T-cell (primary cell): ENCODE data around the gene KSR1. TPM values are rescaled to one million over a fixed set of nuclear protein-coding genes. Genes with fewer than 3 reads are reported as not detected.

Experiments used
- ATAC-seq, 4 experiments: fragments of 200-7000 bp in 3 of 4; fragments of 150-1000 bp in 1 of 4; cut with Tn5 transposase; replicated peaks in 1 of 4; 1 replicate in 3 of 4; 2 replicates in 1 of 4; pipeline ENCODE4 v1.10.0; 2021; ENCODE audit warnings: moderate library complexity in 3 of 4, mild to moderate bottlenecking in 2 of 4, moderate number of reproducible peaks in 1 of 4
- CTCF ChIA-PET, 2 donors: fragments of 300-600 bp; sonication (Branson Sonifier 250); formaldehyde crosslinking; loops; one replicate each; lab custom pipeline; 2022; ENCODE audit warnings: antibody characterized with exemption in 2 of 2; lab: Charles Lee
- POLR2A ChIA-PET, 2 donors: fragments of 300-600 bp; sonication (Branson Sonifier 250); formaldehyde crosslinking; loops; one replicate each; lab custom pipeline; 2022; ENCODE audit warnings: antibody characterized with exemption in 2 of 2; lab: Charles Lee
- DNase-seq, 35 experiments: peaks; one replicate each; pipeline versions ENCODE4 v3.0.0 to v3.0.0-alpha.2; 2013 to 2023
- H3K27ac ChIP-seq: one replicate; pipeline ENCODE4 v1.5.1; 2013; ENCODE audit warnings: low read length
- H3K27me3 ChIP-seq, 2 experiments: replicated peaks in 1 of 2; 1 replicate in 1 of 2; 2 replicates in 1 of 2; pipeline versions ENCODE4 v1.6.1 to v1.7.0; 2013; ENCODE audit warnings: low read length in 1 of 2, mixed read lengths in 1 of 2; ENCODE audit not compliant: control insufficient read depth in 2 of 2, insufficient read depth in 2 of 2; ENCODE audit errors: extremely low read depth in 1 of 2
- H3K36me3 ChIP-seq, 2 donors: 1 replicate in 1 of 2; 2 replicates in 1 of 2; pipeline versions ENCODE4 v1.6.1 to v1.7.0; 2013; ENCODE audit warnings: low read length in 1 of 2; ENCODE audit not compliant: control insufficient read depth in 2 of 2, insufficient read depth in 1 of 2; ENCODE audit errors: extremely low read depth in 1 of 2
- H3K4me1 ChIP-seq, 2 experiments: 1 replicate in 1 of 2; 2 replicates in 1 of 2; pipeline versions ENCODE4 v1.6.1 to v1.7.0; 2013; ENCODE audit warnings: low read length in 2 of 2, mixed read lengths in 1 of 2; ENCODE audit not compliant: insufficient read depth in 2 of 2, control insufficient read depth in 1 of 2; ENCODE audit errors: extremely low read depth in 1 of 2
- H3K4me3 ChIP-seq, 2 donors: 1 replicate in 1 of 2; 2 replicates in 1 of 2; pipeline versions ENCODE4 v1.5.1 to v1.7.0; 2013; ENCODE audit warnings: mild to moderate bottlenecking in 2 of 2, low read length in 1 of 2, moderate library complexity in 1 of 2; ENCODE audit not compliant: control insufficient read depth in 1 of 2; ENCODE audit errors: extremely low read depth in 1 of 2
- H3K9me3 ChIP-seq: 2 replicates; pipeline ENCODE4 v1.7.0; 2013
- H3K27ac Mint-ChIP-seq, 2 donors: one replicate each; pipeline ENCODE4 v1.8.0; 2020 to 2021; ENCODE audit warnings: mild to moderate bottlenecking in 2 of 2, mixed read lengths in 2 of 2
- H3K27me3 Mint-ChIP-seq, 2 donors: one replicate each; pipeline ENCODE4 v1.8.0; 2021 to 2022; ENCODE audit warnings: mixed read lengths in 2 of 2
- H3K36me3 Mint-ChIP-seq: one replicate; pipeline ENCODE4 v1.8.0; 2021; ENCODE audit warnings: mixed read lengths
- H3K4me1 Mint-ChIP-seq, 3 donors: one replicate each; pipeline ENCODE4 v1.8.0; 2020 to 2022; ENCODE audit warnings: mixed read lengths in 3 of 3, mild to moderate bottlenecking in 1 of 3
- H3K4me3 Mint-ChIP-seq, 3 donors: one replicate each; pipeline ENCODE4 v1.8.0; 2020 to 2022; ENCODE audit warnings: mild to moderate bottlenecking in 3 of 3, mixed read lengths in 3 of 3, moderate library complexity in 3 of 3
- H3K9me3 Mint-ChIP-seq, 3 donors: one replicate each; pipeline ENCODE4 v1.8.0; 2020 to 2022; ENCODE audit warnings: mixed read lengths in 3 of 3
- WGBS: methylation state at CpG from one replicate; pipeline ENCODE4 v1.1.5; 2013; ENCODE audit warnings: missing lambda C conversion rate; ENCODE audit not compliant: insufficient coverage; 5-methylcytosine and 5-hydroxymethylcytosine counted together
- total RNA-seq, 35 experiments: library from RNA in 6 of 35; stranded (reverse) in 6 of 35; fragments of 120-200 nt in 1 of 35; gene quantifications; one replicate each; pipeline versions ENCODE4 v1.2.1 to v1.2.4 and lab custom pipeline; 2013 to 2026

Gene KSR1
- total RNA-seq, 5 donors from 2014 or later (not counting 1 experiment from before 2014, with no cell fraction given) = 26.8 to 35.8 (median 27.6) TPM

- H3K4me3 Mint-ChIP-seq = no peak overlapping the region
- DNase-seq = no peak
- no peak overlapping the region for H3K27ac Mint-ChIP-seq
Measured at GRCh38 chr17:27621536-27621935, 165.3 kb downstream of the KSR1 start.

GRCh38 chr17:27621942-27622559 lies 165.8 kb downstream of the KSR1 start:
- H3K9me3 Mint-ChIP-seq = no peaks in the 10 kb centered on the region
- H3K4me3 ChIP-seq = no peak overlapping the region
- H3K27me3 ChIP-seq = no peaks in the 10 kb centered on the region
- H3K4me1 ChIP-seq = peaks cover 0 to 7% of the 10 kb centered on the region in 2 experiments
- ATAC-seq = no peak
- H3K36me3 ChIP-seq = peaks cover 0 to 38% of the 10 kb centered on the region in 2 donors
- H3K36me3 Mint-ChIP-seq = peaks cover 56% of the 10 kb centered on the region
- no peaks in the 10 kb centered on the region for H3K27me3 Mint-ChIP-seq
- WGBS = 82% methylated on average over 6 of the region's 10 CpGs
- ChIA-PET POLR2A (no interaction called here), CTCF (no interaction called here)
- H3K4me1 Mint-ChIP-seq = peaks cover 0 to 6% (median 5%) of the 10 kb centered on the region in 3 donors
- no peaks in the 10 kb centered on the region for H3K9me3 ChIP-seq
- H3K4me3 Mint-ChIP-seq = no peak overlapping the region
- H3K27ac Mint-ChIP-seq = no peak overlapping the region
- no peak for DNase-seq
- H3K27ac ChIP-seq = no peak overlapping the region

More at GRCh38 chr17:27621536-27621935, 165.3 kb downstream of the KSR1 start:
- no peak overlapping the region for H3K4me3 ChIP-seq
- Mint-ChIP-seq H3K4me1 (peaks cover 2 to 10% (median 6%) of the 10 kb centered on the region in 3 donors), H3K27me3 (no peaks in the 10 kb centered on the region), H3K36me3 (peaks cover 60% of the 10 kb centered on the region), H3K9me3 (no peaks in the 10 kb centered on the region)
- WGBS = 89% methylated on average over 3 of the region's 4 CpGs
- ATAC-seq = no peak
- ChIA-PET POLR2A (no interaction called here), CTCF (no interaction called here)
- H3K27ac ChIP-seq = no peak overlapping the region
- H3K9me3 ChIP-seq = no peaks in the 10 kb centered on the region
- peaks cover 0 to 9% of the 10 kb centered on the region in 2 experiments for H3K4me1 ChIP-seq
- peaks cover 0 to 43% of the 10 kb centered on the region in 2 donors for H3K36me3 ChIP-seq
- no peaks in the 10 kb centered on the region for H3K27me3 ChIP-seq

- peaks cover 47% of the 10 kb centered on the region for H3K36me3 Mint-ChIP-seq
- POLR2A ChIA-PET = no interaction called here
Measured at GRCh38 chr17:27622986-27623385, 166.7 kb downstream of the KSR1 start.

GRCh38 chr17:27623614-27624013 lies 167.4 kb downstream of the KSR1 start:
- no peak for DNase-seq
- H3K36me3 Mint-ChIP-seq = peaks cover 40% of the 10 kb centered on the region
- Histone ChIP-seq H3K27me3 (no peaks in the 10 kb centered on the region), H3K27ac (no peak overlapping the region), H3K4me3 (no peak overlapping the region), H3K9me3 (no peaks in the 10 kb centered on the region), H3K4me1 (peaks cover 0 to 7% of the 10 kb centered on the region in 2 experiments), H3K36me3 (peaks cover 0 to 27% of the 10 kb centered on the region in 2 donors)
- ChIA-PET CTCF (interaction anchor here in 1 of 2 donors (1.0 to 1.2 kb wide), 2 partner anchors 20 to 29 kb away, joined by 3 to 4 read pairs; no protein-coding TSS in a partner anchor), POLR2A (no interaction called here)
- no peaks in the 10 kb centered on the region for H3K9me3 Mint-ChIP-seq
- WGBS = 97% methylated on average over 4 of the region's 6 CpGs
- no peak overlapping the region for H3K4me3 Mint-ChIP-seq
- no peak overlapping the region for H3K27ac Mint-ChIP-seq
- ATAC-seq = no peak
- peaks cover 0 to 6% (median 4%) of the 10 kb centered on the region in 3 donors for H3K4me1 Mint-ChIP-seq
- no peaks in the 10 kb centered on the region for H3K27me3 Mint-ChIP-seq

More at GRCh38 chr17:27622986-27623385, 166.7 kb downstream of the KSR1 start:
- CTCF ChIA-PET = interaction anchor here in 1 of 2 donors (1.2 kb wide), 1 partner anchor 20 kb away, joined by 4 read pairs; no protein-coding TSS in a partner anchor
- 81% methylated on average over 2 of the region's 4 CpGs for WGBS
- peaks cover 0 to 32% of the 10 kb centered on the region in 2 donors for H3K36me3 ChIP-seq
- no peak overlapping the region for H3K27ac ChIP-seq
- no peak for ATAC-seq
- DNase-seq = no peak
- H3K4me3 ChIP-seq = no peak overlapping the region
- no peaks in the 10 kb centered on the region for H3K9me3 ChIP-seq
- peaks cover 0 to 7% of the 10 kb centered on the region in 2 experiments for H3K4me1 ChIP-seq
- H3K27ac Mint-ChIP-seq = no peak overlapping the region
- no peaks in the 10 kb centered on the region for H3K27me3 Mint-ChIP-seq
- no peaks in the 10 kb centered on the region for H3K27me3 ChIP-seq
- peaks cover 0 to 6% (median 4%) of the 10 kb centered on the region in 3 donors for H3K4me1 Mint-ChIP-seq
- no peak overlapping the region for H3K4me3 Mint-ChIP-seq
- no peaks in the 10 kb centered on the region for H3K9me3 Mint-ChIP-seq

- Histone ChIP-seq H3K27ac (no peak overlapping the region), H3K4me1 (peaks cover 0 to 7% of the 10 kb centered on the region in 2 experiments), H3K9me3 (no peaks in the 10 kb centered on the region), H3K4me3 (no peak overlapping the region), H3K36me3 (peaks cover 0 to 26% of the 10 kb centered on the region in 2 donors), H3K27me3 (no peaks in the 10 kb centered on the region)
- Mint-ChIP-seq H3K9me3 (no peaks in the 10 kb centered on the region), H3K4me3 (no peak overlapping the region), H3K36me3 (peaks cover 38% of the 10 kb centered on the region), H3K27me3 (no peaks in the 10 kb centered on the region), H3K27ac (no peak overlapping the region), H3K4me1 (peaks cover 3 to 9% (median 6%) of the 10 kb centered on the region in 3 donors)
- ChIA-PET CTCF (no interaction called here), POLR2A (no interaction called here)
- ATAC-seq (no peak), DNase-seq (no peak)
- WGBS = 100% methylated on average over 2 of the region's 3 CpGs
Measured at GRCh38 chr17:27624539-27624938, 168.3 kb downstream of the KSR1 start.

- ATAC-seq (no peak), DNase-seq (no peak)
- Histone ChIP-seq H3K4me3 (no peak overlapping the region), H3K36me3 (peaks cover 0 to 18% of the 10 kb centered on the region in 2 donors), H3K9me3 (no peaks in the 10 kb centered on the region), H3K27me3 (no peaks in the 10 kb centered on the region), H3K4me1 (peaks cover 4 to 13% of the 10 kb centered on the region in 2 experiments), H3K27ac (no peak overlapping the region)
- H3K9me3 Mint-ChIP-seq = no peaks in the 10 kb centered on the region
- no peak overlapping the region for H3K4me3 Mint-ChIP-seq
- H3K4me1 Mint-ChIP-seq = peaks cover 13 to 16% (median 16%) of the 10 kb centered on the region in 3 donors
- H3K36me3 Mint-ChIP-seq = peaks cover 30% of the 10 kb centered on the region
- 100% methylated on average over 1 of the region's 5 CpGs for WGBS
- POLR2A ChIA-PET = no interaction called here
- no peaks in the 10 kb centered on the region for H3K27me3 Mint-ChIP-seq
- CTCF ChIA-PET = interaction anchor here in 1 of 2 donors (1.1 to 1.2 kb wide), 2 partner anchors 23 to 25 kb away, joined by 3 to 4 read pairs; no protein-coding TSS in a partner anchor
- no peak overlapping the region for H3K27ac Mint-ChIP-seq
Measured at GRCh38 chr17:27625856-27626255, 169.6 kb downstream of the KSR1 start.
